Neuronal stem cell (in vitro differentiated cells): ENCODE data around the gene ALDH3B1.
"Not testable (repeated sequence)": the region's sequence is repeated elsewhere in the genome, so short reads cannot be mapped to it uniquely, and the experiment has no call there.

ENCODE experiments used
- DNase-seq: peaks from one replicate; pipeline ENCODE4 v3.0.0-alpha.2; 2013; ENCODE audit warnings: low spot score
- H2AFZ ChIP-seq: one replicate; pipeline ENCODE4 v1.6.1; 2013; ENCODE audit warnings: mild to moderate bottlenecking, low read length, inconsistent platforms
- H2AK5ac ChIP-seq: 2 replicates; pipeline ENCODE4 v1.6.1; 2013; ENCODE audit warnings: low read depth, mild to moderate bottlenecking, inconsistent platforms, low read length, moderate library complexity, mixed read lengths
- H2BK120ac ChIP-seq: 2 replicates; pipeline ENCODE4 v1.6.1; 2013; ENCODE audit warnings: low read depth, mild to moderate bottlenecking, inconsistent platforms, low read length, moderate library complexity, mixed read lengths
- H2BK12ac ChIP-seq: one replicate; pipeline ENCODE4 v1.6.1; 2013; ENCODE audit warnings: low read length, inconsistent platforms
- H2BK15ac ChIP-seq: 2 replicates; pipeline ENCODE4 v1.6.1; 2013; ENCODE audit warnings: mild to moderate bottlenecking, low read length, inconsistent platforms, mixed read lengths
- H2BK5ac ChIP-seq: one replicate; pipeline ENCODE4 v1.6.1; 2013; ENCODE audit warnings: inconsistent platforms, mild to moderate bottlenecking, low read length, moderate library complexity
- H3K14ac ChIP-seq: one replicate; pipeline ENCODE4 v1.6.1; 2013; ENCODE audit warnings: low read length, inconsistent platforms
- H3K18ac ChIP-seq: 2 replicates; pipeline ENCODE4 v1.6.1; 2013; ENCODE audit warnings: low read length, inconsistent platforms
- H3K23ac ChIP-seq: 2 replicates; pipeline ENCODE4 v1.6.1; 2013; ENCODE audit warnings: low read depth, mild to moderate bottlenecking, mixed read lengths, low read length, inconsistent platforms; ENCODE audit not compliant: poor library complexity
- H3K27ac ChIP-seq: replicated peaks from 3 replicates; pipeline ENCODE4 v1.5.1; 2013; ENCODE audit warnings: low read length, inconsistent platforms
- H3K27me3 ChIP-seq, 3 experiments: 2 replicates each; pipeline ENCODE4 v1.6.1; 2013; ENCODE audit warnings: low read length in 3 of 3, mild to moderate bottlenecking in 2 of 3, inconsistent platforms in 1 of 3, low read depth in 1 of 3, mixed read lengths in 1 of 3, moderate library complexity in 1 of 3; ENCODE audit not compliant: control insufficient read depth in 3 of 3, insufficient read depth in 3 of 3
- H3K36me3 ChIP-seq, 2 donors: replicated peaks in 1 of 2; 2 replicates each; pipeline ENCODE4 v1.6.1; 2013; ENCODE audit warnings: low read length in 2 of 2; ENCODE audit not compliant: control insufficient read depth in 2 of 2, insufficient read depth in 2 of 2
- H3K4ac ChIP-seq: 2 replicates; pipeline ENCODE4 v1.6.1; 2013; ENCODE audit warnings: inconsistent platforms, mild to moderate bottlenecking, low read length, moderate library complexity
- H3K4me1 ChIP-seq, 2 donors: 1 replicate in 1 of 2; 2 replicates in 1 of 2; pipeline ENCODE4 v1.6.1; 2013; ENCODE audit warnings: low read length in 2 of 2, low read depth in 1 of 2; ENCODE audit not compliant: control insufficient read depth in 2 of 2, insufficient read depth in 1 of 2
- H3K4me2 ChIP-seq: one replicate; pipeline ENCODE4 v1.6.1; 2013; ENCODE audit warnings: mild to moderate bottlenecking, low read length, inconsistent platforms; ENCODE audit not compliant: insufficient read depth, poor library complexity, severe bottlenecking
- H3K4me3 ChIP-seq, 2 donors: 2 replicates each; pipeline ENCODE4 v1.5.1; 2013; ENCODE audit warnings: low read length in 2 of 2, mild to moderate bottlenecking in 2 of 2, inconsistent platforms in 1 of 2, moderate library complexity in 1 of 2
- H3K79me1 ChIP-seq: one replicate; pipeline ENCODE4 v1.6.1; 2013; ENCODE audit warnings: low read depth, mild to moderate bottlenecking, inconsistent platforms, low read length, moderate library complexity
- H3K9ac ChIP-seq: one replicate; pipeline ENCODE4 v1.6.1; 2013; ENCODE audit warnings: mild to moderate bottlenecking, low read depth, low read length, inconsistent platforms; ENCODE audit not compliant: poor library complexity
- H3K9me3 ChIP-seq, 2 donors: replicated peaks in 1 of 2; 2 replicates each; pipeline versions ENCODE3 to v1.6.1; 2013; ENCODE audit warnings: low read length in 2 of 2, mild to moderate bottlenecking in 2 of 2, inconsistent platforms in 1 of 2, low read depth in 1 of 2, mixed read lengths in 1 of 2, moderate library complexity in 1 of 2; ENCODE audit not compliant: control insufficient read depth in 2 of 2, insufficient read depth in 1 of 2
- H4K8ac ChIP-seq: one replicate; pipeline ENCODE4 v1.6.1; 2013; ENCODE audit warnings: low read depth, mild to moderate bottlenecking, inconsistent platforms, low read length, moderate library complexity
- H4K91ac ChIP-seq: one replicate; pipeline ENCODE4 v1.6.1; 2013; ENCODE audit warnings: low read length, low read depth, mild to moderate bottlenecking, inconsistent platforms; ENCODE audit not compliant: poor library complexity
- WGBS, 2 donors: extraction: QIAGEN DNeasy Blood & Tissue Kit; methylation state at CpG; one replicate each; pipeline ENCODE4 v1.1.7; 2013; ENCODE audit warnings: missing lambda C conversion rate in 2 of 2, mixed read lengths in 1 of 2; ENCODE audit not compliant: insufficient read length in 2 of 2, insufficient replicate concordance in 1 of 2; ENCODE audit errors: extremely low coverage in 2 of 2; 5-methylcytosine and 5-hydroxymethylcytosine counted together

The ALDH3B1 gene

GRCh38 chr11:67965830-67966348 lies 44.2 kb upstream of the ALDH3B1 start:
- H2AK5ac ChIP-seq, DNase-seq, H2BK120ac ChIP-seq, H3K4me2 ChIP-seq, H4K91ac ChIP-seq, H3K36me3 ChIP-seq, H3K9ac ChIP-seq, H4K8ac ChIP-seq, H3K9me3 ChIP-seq, H3K4ac ChIP-seq, H3K4me1 ChIP-seq, H3K23ac ChIP-seq, H2BK15ac ChIP-seq, H2AFZ ChIP-seq, H2BK5ac ChIP-seq, H2BK12ac ChIP-seq, H3K79me1 ChIP-seq, H3K27me3 ChIP-seq, H3K4me3 ChIP-seq, H3K14ac ChIP-seq, H3K18ac ChIP-seq, H3K27ac ChIP-seq: not testable (repeated sequence)
- WGBS, 2 donors = no CpG with 5 or more reads among the region's 19 CpGs

DNA sequence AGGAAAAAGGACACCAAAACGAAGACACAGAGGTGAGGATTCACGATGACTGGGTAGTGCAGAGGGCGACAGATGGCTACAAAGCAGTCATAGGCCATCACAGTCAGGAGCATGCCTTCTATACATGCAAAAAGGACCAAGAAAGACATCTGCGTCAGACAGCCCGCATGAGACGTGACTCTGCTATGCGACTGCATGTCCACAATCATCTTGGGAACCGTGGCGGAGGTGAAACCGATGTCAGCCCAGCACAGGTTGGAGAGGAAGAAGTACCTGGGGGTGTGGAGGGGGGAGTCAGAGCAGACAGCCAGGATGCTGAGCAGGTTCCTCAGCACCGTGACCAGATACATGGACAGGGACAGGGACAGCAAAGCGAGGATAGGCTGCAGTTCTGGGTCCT lies 35.4 kb upstream of the ALDH3B1 start:
- not testable (repeated sequence) for H3K9ac ChIP-seq, H2BK12ac ChIP-seq, H3K4ac ChIP-seq, H3K27ac ChIP-seq, H3K23ac ChIP-seq, H4K91ac ChIP-seq, H3K18ac ChIP-seq, H3K9me3 ChIP-seq, H3K14ac ChIP-seq, H2AK5ac ChIP-seq, H2BK5ac ChIP-seq, H4K8ac ChIP-seq, DNase-seq, H3K4me1 ChIP-seq, H3K27me3 ChIP-seq, H2AFZ ChIP-seq, H2BK120ac ChIP-seq, H3K4me2 ChIP-seq, H3K36me3 ChIP-seq, H3K4me3 ChIP-seq, H3K79me1 ChIP-seq, H2BK15ac ChIP-seq
- WGBS, 2 donors = no CpG with 5 or more reads among the region's 12 CpGs

GRCh38 chr11:67978766-67979418 lies 31.2 kb upstream of the ALDH3B1 start:
- not testable (repeated sequence) for H4K91ac ChIP-seq

GRCh38 chr11:67981226-67981625 lies 28.9 kb upstream of the ALDH3B1 start:
- not testable (repeated sequence) for H4K8ac ChIP-seq, H3K27me3 ChIP-seq, H2BK15ac ChIP-seq, H3K36me3 ChIP-seq, H3K4me3 ChIP-seq, H4K91ac ChIP-seq, H2BK5ac ChIP-seq, H3K27ac ChIP-seq, H2BK120ac ChIP-seq, H3K9ac ChIP-seq, H2AK5ac ChIP-seq, H3K4ac ChIP-seq, H3K9me3 ChIP-seq, H3K4me1 ChIP-seq, H3K14ac ChIP-seq, H3K79me1 ChIP-seq, DNase-seq, H3K18ac ChIP-seq, H2BK12ac ChIP-seq, H3K4me2 ChIP-seq, H3K23ac ChIP-seq
- peak overlapping the region; percentile 53 for H2AFZ ChIP-seq
- no CpG with 5 or more reads among the region's 10 CpGs for WGBS, 2 donors

More at GRCh38 chr11:67978766-67979418, 31.2 kb upstream of the ALDH3B1 start:
- not testable (repeated sequence) for H3K14ac ChIP-seq, H3K79me1 ChIP-seq, DNase-seq, H2AK5ac ChIP-seq, H4K8ac ChIP-seq, H3K36me3 ChIP-seq, H3K4me3 ChIP-seq, H3K23ac ChIP-seq, H3K4me1 ChIP-seq, H2BK12ac ChIP-seq, H2BK15ac ChIP-seq, H3K9ac ChIP-seq, H3K4me2 ChIP-seq, H3K4ac ChIP-seq, H3K27ac ChIP-seq, H2AFZ ChIP-seq, H3K18ac ChIP-seq, H3K9me3 ChIP-seq, H2BK120ac ChIP-seq, H2BK5ac ChIP-seq, H3K27me3 ChIP-seq
- WGBS, 2 donors = no CpG with 5 or more reads among the region's 17 CpGs
